Central memory CD8-positive, alpha-beta T cell (primary cell): ENCODE measurements around the gene ZYG11A.
"Not testable (repeated sequence)": the region's sequence is repeated elsewhere in the genome, so short reads cannot be mapped to it uniquely, and the experiment has no call there.

Source experiments
- ATAC-seq: fragments of 150-1000 bp; cut with Tn5 transposase; replicated peaks from 2 replicates; pipeline ENCODE4 v1.10.0; 2022; ENCODE audit warnings: mild to moderate bottlenecking, moderate FRiP score, moderate number of reproducible peaks; ENCODE audit not compliant: poor library complexity, severe bottlenecking; ENCODE audit errors: extremely low read depth
- DNase-seq, 2 donors: peaks; one replicate each; pipeline ENCODE4 v3.0.0; 2021; ENCODE audit warnings: low spot score in 2 of 2
- H3K27ac Mint-ChIP-seq: one replicate; pipeline ENCODE4 v1.8.0; 2022; ENCODE audit warnings: low read depth, mild to moderate bottlenecking, moderate library complexity, mixed read lengths
- H3K27me3 Mint-ChIP-seq: one replicate; pipeline ENCODE4 v1.8.0; 2022; ENCODE audit warnings: mixed read lengths
- H3K36me3 Mint-ChIP-seq: one replicate; pipeline ENCODE4 v1.8.0; 2022; ENCODE audit warnings: mild to moderate bottlenecking, moderate library complexity, mixed read lengths; ENCODE audit not compliant: insufficient read depth
- H3K4me1 Mint-ChIP-seq: one replicate; pipeline ENCODE4 v1.8.0; 2022; ENCODE audit warnings: mixed read lengths
- H3K4me3 Mint-ChIP-seq: one replicate; pipeline ENCODE4 v1.8.0; 2022; ENCODE audit warnings: mild to moderate bottlenecking, moderate library complexity, mixed read lengths
- H3K9me3 Mint-ChIP-seq: one replicate; pipeline ENCODE4 v1.8.0; 2022; ENCODE audit warnings: mixed read lengths

The ZYG11A gene

GRCh38 chr1:52848423-52848822 lies 5.9 kb downstream of the ZYG11A start:
- no peak for DNase-seq
- H3K27me3 Mint-ChIP-seq, result peaks cover 66% of the 10 kb centered on the region
- peaks cover 2% of the 10 kb centered on the region for H3K36me3 Mint-ChIP-seq
- H3K9me3 Mint-ChIP-seq, result no peaks in the 10 kb centered on the region
- H3K27ac Mint-ChIP-seq, result no peak overlapping the region
- H3K4me1 Mint-ChIP-seq, result no peaks in the 10 kb centered on the region
- H3K4me3 Mint-ChIP-seq, result no peak overlapping the region
- no peak for ATAC-seq

GRCh38 chr1:52850951-52851350 lies 8.4 kb downstream of the ZYG11A start:
- Mint-ChIP-seq H3K4me1 (no peaks in the 10 kb centered on the region), H3K4me3 (no peak overlapping the region), H3K36me3 (peaks cover 2% of the 10 kb centered on the region), H3K9me3 (no peaks in the 10 kb centered on the region), H3K27me3 (peaks cover 41% of the 10 kb centered on the region), H3K27ac (no peak overlapping the region)
- DNase-seq (no peak), ATAC-seq (no peak)

GRCh38 chr1:52852854-52853253 lies 10.3 kb downstream of the ZYG11A start:
- no peak for DNase-seq
- Mint-ChIP-seq H3K27ac (no peak overlapping the region), H3K9me3 (no peaks in the 10 kb centered on the region), H3K36me3 (peaks cover 2% of the 10 kb centered on the region), H3K27me3 (peaks cover 27% of the 10 kb centered on the region), H3K4me1 (no peaks in the 10 kb centered on the region), H3K4me3 (no peak overlapping the region)
- ATAC-seq, result no peak

GRCh38 chr1:52855584-52855983 lies 13.0 kb downstream of the ZYG11A start:
- no peak overlapping the region for H3K4me3 Mint-ChIP-seq
- ATAC-seq (no peak), DNase-seq (no peak)
- no peaks in the 10 kb centered on the region for H3K9me3 Mint-ChIP-seq
- no peak overlapping the region for H3K27ac Mint-ChIP-seq
- no peaks in the 10 kb centered on the region for H3K4me1 Mint-ChIP-seq
- H3K36me3 Mint-ChIP-seq, result peaks cover 2% of the 10 kb centered on the region
- H3K27me3 Mint-ChIP-seq, result peaks cover 7% of the 10 kb centered on the region

- H3K27me3 Mint-ChIP-seq, result peaks cover 3% of the 10 kb centered on the region
- no peak overlapping the region for H3K27ac Mint-ChIP-seq
- DNase-seq (no peak), ATAC-seq (no peak)
- no peak overlapping the region for H3K4me3 Mint-ChIP-seq
- peaks cover 2% of the 10 kb centered on the region for H3K36me3 Mint-ChIP-seq
- no peaks in the 10 kb centered on the region for H3K9me3 Mint-ChIP-seq
- no peaks in the 10 kb centered on the region for H3K4me1 Mint-ChIP-seq
Observed at GRCh38 chr1:52856026-52856425, 13.5 kb downstream of the ZYG11A start.

GRCh38 chr1:52857443-52857842 lies 14.9 kb downstream of the ZYG11A start:
- no peaks in the 10 kb centered on the region for H3K27me3 Mint-ChIP-seq

GRCh38 chr1:52862666-52863458 lies 20.3 kb downstream of the ZYG11A start:
- ATAC-seq (no peak), DNase-seq (no peak)
- H3K36me3 Mint-ChIP-seq, result no peaks in the 10 kb centered on the region
- no peaks in the 10 kb centered on the region for H3K4me1 Mint-ChIP-seq
- H3K9me3 Mint-ChIP-seq, result no peaks in the 10 kb centered on the region
- H3K27me3 Mint-ChIP-seq, result peaks cover 13% of the 10 kb centered on the region
- H3K27ac Mint-ChIP-seq, result no peak overlapping the region
- no peak overlapping the region for H3K4me3 Mint-ChIP-seq

More at GRCh38 chr1:52857443-52857842, 14.9 kb downstream of the ZYG11A start:
- Mint-ChIP-seq H3K4me1 (no peaks in the 10 kb centered on the region), H3K9me3 (no peaks in the 10 kb centered on the region), H3K27ac (no peak overlapping the region), H3K4me3 (no peak overlapping the region), H3K36me3 (no peaks in the 10 kb centered on the region)
- no peak for ATAC-seq
- DNase-seq, result no peak

- Mint-ChIP-seq H3K9me3 (no peaks in the 10 kb centered on the region), H3K27ac (no peak overlapping the region), H3K36me3 (no peaks in the 10 kb centered on the region), H3K27me3 (peaks cover 23% of the 10 kb centered on the region), H3K4me3 (no peak overlapping the region), H3K4me1 (no peaks in the 10 kb centered on the region)
- DNase-seq, result no peak
- no peak for ATAC-seq
Observed at GRCh38 chr1:52867087-52867863, 24.7 kb downstream of the ZYG11A start.

- DNase-seq, H3K36me3 Mint-ChIP-seq, H3K9me3 Mint-ChIP-seq, H3K27ac Mint-ChIP-seq, H3K4me1 Mint-ChIP-seq, ATAC-seq, H3K4me3 Mint-ChIP-seq: not testable (repeated sequence)
- H3K27me3 Mint-ChIP-seq, result peaks cover 16% of the 10 kb centered on the region
Observed at GRCh38 chr1:52869727-52870126, 27.2 kb downstream of the ZYG11A start.

- Mint-ChIP-seq H3K4me1 (no peaks in the 10 kb centered on the region), H3K4me3 (no peak overlapping the region), H3K27ac (no peak overlapping the region), H3K27me3 (peaks cover 6% of the 10 kb centered on the region), H3K9me3 (no peaks in the 10 kb centered on the region), H3K36me3 (no peaks in the 10 kb centered on the region)
- DNase-seq, result no peak
- no peak for ATAC-seq
Observed at GRCh38 chr1:52876843-52877242, 34.3 kb downstream of the ZYG11A start.

- Mint-ChIP-seq H3K27ac (no peak overlapping the region), H3K4me1 (no peaks in the 10 kb centered on the region), H3K27me3 (peaks cover 6% of the 10 kb centered on the region)
Observed at GRCh38 chr1:52877554-52877953, 35.0 kb downstream of the ZYG11A start.

GRCh38 chr1:52880206-52880605 lies 37.6 kb downstream of the ZYG11A start:
- Mint-ChIP-seq H3K36me3 (no peaks in the 10 kb centered on the region), H3K27ac (no peak overlapping the region), H3K27me3 (no peaks in the 10 kb centered on the region), H3K4me3 (no peak overlapping the region), H3K4me1 (no peaks in the 10 kb centered on the region), H3K9me3 (no peaks in the 10 kb centered on the region)
- no peak for DNase-seq
- no peak for ATAC-seq

More at GRCh38 chr1:52877554-52877953, 35.0 kb downstream of the ZYG11A start:
- DNase-seq (no peak), ATAC-seq (no peak)
- no peak overlapping the region for H3K4me3 Mint-ChIP-seq
- H3K36me3 Mint-ChIP-seq, result no peaks in the 10 kb centered on the region
- H3K9me3 Mint-ChIP-seq, result no peaks in the 10 kb centered on the region

GRCh38 chr1:52887483-52887882 lies 44.9 kb downstream of the ZYG11A start:
- Mint-ChIP-seq H3K4me1 (no peaks in the 10 kb centered on the region), H3K36me3 (no peaks in the 10 kb centered on the region), H3K27ac (no peak overlapping the region), H3K27me3 (no peaks in the 10 kb centered on the region), H3K9me3 (no peaks in the 10 kb centered on the region), H3K4me3 (no peak overlapping the region)
- ATAC-seq (no peak), DNase-seq (no peak)
